HL-60 (cell line): ENCODE results near the gene GALNT13.

Experiments
- DNase-seq, 2 experiments: peaks; one replicate each; pipeline ENCODE4 v3.0.0-alpha.2; 2010 to 2020; ENCODE audit warnings: low read depth in 1 of 2, low spot score in 1 of 2
- H3K27ac ChIP-seq: fragments of 250-450 bp; sonication (Bioruptor Pico); replicated peaks from 2 replicates; pipeline ENCODE4 v1.5.1; 2020; ENCODE audit warnings: mild to moderate bottlenecking, moderate library complexity
- H3K27me3 ChIP-seq: fragments of 250-450 bp; sonication (Bioruptor Pico); 2 replicates; pipeline ENCODE4 v1.5.1; 2021; ENCODE audit warnings: mild to moderate bottlenecking, moderate library complexity; ENCODE audit not compliant: insufficient read depth, poor library complexity, severe bottlenecking
- H3K4me3 ChIP-seq: replicated peaks from 2 replicates; pipeline ENCODE4 v1.5.1; 2011; ENCODE audit warnings: mild to moderate bottlenecking, control low read depth, low read length; ENCODE audit not compliant: insufficient read depth
- CTCF ChIP-seq: IDR thresholded peaks from one replicate; pipeline ENCODE4 v1.5.1; 2011; ENCODE audit warnings: low read length, control low read depth, inconsistent platforms; ENCODE audit not compliant: insufficient read depth
- GABPA ChIP-seq: IDR thresholded peaks from 2 replicates; pipeline ENCODE4 v1.6.1; 2012; ENCODE audit warnings: low read depth
- POLR2AphosphoS5 ChIP-seq: IDR thresholded peaks from 2 replicates; pipeline ENCODE4 v1.6.1; 2012; ENCODE audit warnings: low read depth
- REST ChIP-seq: IDR thresholded peaks from 2 replicates; pipeline ENCODE4 v1.6.1; 2012; ENCODE audit warnings: low read depth; ENCODE audit not compliant: insufficient replicate concordance
- SPI1 ChIP-seq: IDR thresholded peaks from 2 replicates; pipeline ENCODE4 v1.6.1; 2012; ENCODE audit warnings: low read depth, mild to moderate bottlenecking, borderline replicate concordance

Gene GALNT13

GRCh38 chr2:154490530-154490929 is 618.8 kb downstream of the GALNT13 start:
- Histone ChIP-seq H3K27ac (no peak overlapping the region), H3K27me3 (no peaks in the 10 kb centered on the region), H3K4me3 (no peak overlapping the region)
- no peak for TF ChIP-seq CTCF
- TF ChIP-seq POLR2AphosphoS5: no peak
- no peak for TF ChIP-seq GABPA
- TF ChIP-seq REST: no peak
- TF ChIP-seq SPI1: no peak
- no peak for DNase-seq

- Histone ChIP-seq H3K4me3 (no peak overlapping the region), H3K27ac (no peak overlapping the region), H3K27me3 (no peaks in the 10 kb centered on the region)
- TF ChIP-seq POLR2AphosphoS5: no peak
- no peak for TF ChIP-seq REST
- no peak for TF ChIP-seq CTCF
- no peak for TF ChIP-seq GABPA
- TF ChIP-seq SPI1: no peak
- no peak for DNase-seq
Observed at GRCh38 chr2:154495455-154495868, 623.7 kb downstream of the GALNT13 start.

- no peak for DNase-seq
- H3K4me3 ChIP-seq: no peak overlapping the region
- H3K27me3 ChIP-seq: no peaks in the 10 kb centered on the region
- no peak overlapping the region for H3K27ac ChIP-seq
- no peak for TF ChIP-seq SPI1
- no peak for TF ChIP-seq POLR2AphosphoS5
- no peak for TF ChIP-seq CTCF
- TF ChIP-seq GABPA: no peak
- no peak for TF ChIP-seq REST
Observed at GRCh38 chr2:154497019-154497418, 625.3 kb downstream of the GALNT13 start.
